Measurements from ENCODE around the gene POLD3.

DNA sequence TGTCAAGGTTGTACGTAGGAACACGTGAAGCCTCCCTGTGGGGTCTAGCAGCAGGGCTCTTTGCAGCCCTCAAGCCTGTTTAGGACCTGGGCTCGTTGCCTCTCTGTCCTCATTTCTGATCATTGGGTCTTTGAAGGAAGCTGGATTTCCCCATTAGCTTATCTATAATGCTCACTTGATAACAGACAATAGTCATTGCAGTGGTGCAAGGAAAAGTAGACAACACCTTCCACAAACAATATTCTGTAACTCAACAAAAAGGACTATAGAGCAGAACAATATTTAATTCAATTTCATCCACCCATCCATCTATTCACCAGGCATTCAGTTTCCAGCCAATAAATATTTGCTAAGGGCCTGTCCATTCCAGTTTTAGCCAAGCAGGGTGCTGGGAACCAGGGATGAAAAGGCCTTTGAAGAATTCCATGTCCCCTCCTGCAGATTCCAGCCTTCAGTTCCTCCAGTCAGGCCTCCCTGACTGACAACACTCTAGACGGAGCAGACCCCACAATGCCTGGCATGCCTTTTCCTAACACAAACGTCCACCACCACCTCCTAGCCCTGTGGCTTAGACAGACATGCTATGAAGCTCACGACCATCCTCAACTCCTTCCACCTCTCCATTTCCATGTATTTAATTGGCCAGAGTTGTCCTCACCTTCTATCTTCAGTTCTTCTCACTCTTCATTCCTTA is 12.7 kb upstream of the POLD3 start:
- no peak for TF ChIP-seq YY1 (IDR thresholded peaks at IDR 0.05; ENCODE audit: insufficient read depth, insufficient read length)
- no peak for TF ChIP-seq SUZ12 (IDR thresholded peaks at IDR 0.05; ENCODE audit: extremely low read depth, insufficient read depth, insufficient read length)
- no peak for TF ChIP-seq ZNF274 (IDR thresholded peaks at IDR 0.05; ENCODE audit: low read depth, low read length)

Measured in NT2/D1 (cell line).